GM19238 (cell line): ENCODE measurements around the gene LGR6.
"Not testable (repeated sequence)": the region's sequence is repeated elsewhere in the genome, so short reads cannot be mapped to it uniquely, and the experiment has no call there.

Experiments
- DNase-seq: peaks from one replicate; pipeline ENCODE4 v3.0.0; 2011; ENCODE audit warnings: low spot score; ENCODE audit not compliant: insufficient read length

The LGR6 gene

DNA sequence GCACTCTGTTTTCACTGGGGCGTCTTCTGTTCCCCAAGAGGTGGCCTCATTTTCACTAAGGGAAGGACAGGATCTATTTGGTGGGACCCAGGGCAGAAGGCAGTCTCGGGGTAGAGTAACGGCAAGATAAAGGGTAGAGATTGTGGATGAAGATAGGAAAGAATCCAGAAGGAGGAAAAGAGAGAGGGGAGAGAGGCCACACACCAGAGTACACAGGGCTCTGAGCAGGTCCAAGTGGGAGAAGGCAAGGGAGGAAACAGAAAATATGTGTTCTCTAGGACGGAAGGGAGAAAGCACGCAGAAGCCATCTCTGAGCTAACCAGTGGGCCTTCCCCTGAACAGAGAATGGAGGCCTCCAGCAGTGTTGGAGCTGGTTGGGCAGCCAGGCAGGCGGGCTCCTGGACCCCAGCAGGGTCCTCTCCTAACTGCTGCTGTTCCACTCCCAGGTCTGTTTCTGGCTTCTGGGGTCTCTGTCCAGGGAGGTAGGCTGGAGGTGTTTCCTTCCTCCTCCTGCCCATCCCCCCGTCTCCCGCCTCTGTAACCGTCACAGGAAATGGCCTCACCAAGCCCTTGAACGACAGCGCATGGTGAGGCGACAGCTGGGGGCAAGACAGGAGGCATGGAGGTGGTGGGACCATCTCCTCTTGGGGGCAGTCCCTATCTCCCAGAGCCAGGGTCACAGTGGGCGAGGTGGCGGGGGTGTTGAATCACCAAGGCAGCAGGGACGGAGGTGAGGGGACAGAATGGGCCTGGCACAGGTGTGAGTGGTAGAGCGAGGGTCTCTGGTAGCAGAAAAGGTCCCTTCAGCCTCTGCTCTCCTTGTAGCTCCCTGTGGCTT is 33.8 kb upstream of the LGR6 start:
- peak; percentile 58 for DNase-seq

DNA sequence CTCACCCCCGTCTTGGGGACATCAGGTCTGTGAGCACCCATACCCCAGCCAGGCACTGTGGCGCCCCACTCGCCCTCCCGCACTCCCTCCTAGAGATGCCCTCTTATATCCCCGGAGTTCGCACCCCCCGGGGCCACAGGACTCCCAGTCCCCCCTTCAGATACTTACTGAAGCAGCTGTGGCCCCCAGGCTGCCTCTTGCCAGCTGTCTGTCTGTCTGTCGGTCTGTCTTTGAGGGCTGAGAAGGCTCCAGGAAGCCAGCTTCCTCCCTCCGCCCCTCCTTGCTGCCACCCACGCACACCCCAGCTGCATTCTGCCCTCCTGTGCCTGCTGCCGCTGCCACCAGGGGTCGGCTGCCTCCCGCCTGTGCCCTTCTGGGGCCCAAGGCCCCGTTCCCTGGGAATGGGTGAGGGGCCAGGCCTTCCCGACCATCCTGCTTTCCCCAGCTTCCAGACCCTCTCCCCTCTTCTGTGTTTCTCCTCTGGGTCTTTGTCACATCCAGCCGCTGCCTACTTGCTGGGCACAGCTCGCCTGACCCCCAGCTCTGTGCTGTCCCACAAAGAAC is 33.1 kb upstream of the LGR6 start, which contains the start of gene PTPN7:
PTPN7 (minus strand) TSS at position 226 of the 564 bp plus-strand sequence. CDS start 1,200 bp downstream, outside the sequence.
- peak; percentile 78 for DNase-seq

DNA sequence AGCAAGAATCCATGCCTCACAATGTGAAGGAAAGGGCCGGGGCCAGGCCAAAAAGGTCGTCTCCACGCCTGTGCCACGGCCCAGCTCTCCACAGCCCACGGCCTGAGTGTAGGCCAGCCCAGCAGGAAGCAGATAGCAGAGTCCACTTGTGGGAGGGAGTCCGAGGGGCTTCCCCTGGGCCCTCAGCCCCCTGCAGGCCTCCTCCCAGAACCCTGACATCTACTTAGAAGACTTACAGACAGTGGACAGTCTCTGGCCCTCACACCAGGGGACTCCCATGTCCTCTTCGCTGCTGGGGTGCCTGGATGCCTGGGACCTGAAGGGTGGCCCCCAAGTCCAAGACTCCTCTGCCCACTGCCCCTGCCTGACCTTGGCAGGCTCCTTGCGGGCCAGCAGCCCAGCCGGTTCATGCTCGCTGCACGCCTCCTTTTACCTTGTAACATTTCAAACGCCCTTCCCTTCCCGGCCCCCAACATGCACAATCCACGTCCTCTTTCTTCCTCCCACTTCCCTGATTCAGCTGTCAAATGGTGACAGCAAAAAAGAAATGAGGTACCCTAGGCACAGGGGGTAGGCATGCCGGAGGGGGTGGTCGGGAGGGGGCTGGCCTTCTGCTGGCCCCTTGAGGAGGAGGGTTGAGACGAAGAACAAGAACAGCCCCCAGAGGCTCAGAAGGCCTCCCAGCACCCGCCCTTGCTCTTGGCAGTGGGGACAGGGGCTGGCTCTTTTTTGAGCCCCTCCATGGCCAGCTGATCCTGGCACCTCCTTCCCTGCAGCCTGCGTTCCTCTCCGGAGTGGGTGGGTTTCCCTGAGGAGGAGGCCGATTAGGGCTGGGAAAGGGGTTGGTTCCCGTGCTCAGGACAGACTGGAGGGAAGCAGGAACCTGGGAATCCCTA is 32.2 kb upstream of the LGR6 start:
- DNase-seq, result no peak

DNA sequence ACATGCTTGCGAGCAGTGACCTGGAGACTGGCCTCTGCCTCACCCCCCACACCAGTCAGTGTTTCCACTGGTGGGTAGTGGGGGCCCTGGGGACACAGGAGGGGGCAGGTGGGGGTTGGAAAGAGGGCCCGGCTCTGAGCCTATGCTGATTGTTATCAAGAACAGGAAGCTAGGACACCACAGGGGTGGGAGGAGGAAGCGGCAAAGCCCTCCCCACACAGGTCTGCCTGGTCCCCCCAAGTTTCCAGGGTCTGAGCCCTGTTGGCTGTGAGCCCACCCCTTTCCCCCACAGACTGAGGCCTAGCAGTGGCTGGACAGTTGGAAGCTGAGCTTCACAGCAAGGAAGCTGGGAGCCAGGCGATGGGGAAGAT is 31.6 kb upstream of the LGR6 start:
- peak; percentile 41 for DNase-seq

DNA sequence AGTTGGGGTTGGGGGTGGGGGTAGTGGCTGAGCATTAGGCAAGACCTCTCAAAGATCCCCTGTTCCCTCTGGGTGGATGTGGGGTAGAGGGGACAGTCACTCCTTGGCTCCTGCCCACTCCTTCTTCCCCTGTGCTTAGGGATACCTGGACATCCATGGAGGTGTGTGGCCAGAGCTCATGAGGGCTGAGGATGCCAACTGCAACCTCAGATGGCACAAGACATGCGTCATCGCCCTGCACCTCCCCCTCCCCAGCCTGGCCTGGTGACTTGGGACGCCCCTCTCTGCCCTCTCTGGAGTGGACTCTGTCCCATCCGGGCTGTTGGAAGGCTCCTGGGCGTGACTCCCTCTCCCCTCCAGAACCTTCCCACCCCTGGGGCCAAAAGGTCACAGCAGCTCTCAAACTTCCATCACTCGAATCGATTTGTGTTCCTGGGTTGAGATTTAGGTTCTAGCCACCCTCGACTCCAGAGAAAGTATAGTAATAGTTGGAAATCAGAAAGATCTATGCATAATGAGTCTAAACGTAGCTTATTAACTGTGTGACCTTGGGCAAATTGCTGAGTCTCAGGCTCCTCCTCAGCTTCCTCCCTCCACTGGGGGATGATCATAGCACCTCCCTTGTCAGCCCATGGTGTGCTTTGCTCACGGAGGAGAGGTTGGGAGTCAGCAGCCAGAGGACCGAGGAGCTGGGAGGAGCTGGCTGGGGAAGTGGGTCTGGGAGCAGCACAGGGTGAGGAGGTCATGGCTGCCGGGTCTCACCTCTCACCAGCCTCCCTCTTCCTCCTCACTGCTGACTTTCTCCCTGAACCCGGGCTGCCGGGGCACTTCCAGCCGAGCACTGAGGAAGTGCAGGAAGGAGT is 30.9 kb upstream of the LGR6 start:
- DNase-seq, result no peak

DNA sequence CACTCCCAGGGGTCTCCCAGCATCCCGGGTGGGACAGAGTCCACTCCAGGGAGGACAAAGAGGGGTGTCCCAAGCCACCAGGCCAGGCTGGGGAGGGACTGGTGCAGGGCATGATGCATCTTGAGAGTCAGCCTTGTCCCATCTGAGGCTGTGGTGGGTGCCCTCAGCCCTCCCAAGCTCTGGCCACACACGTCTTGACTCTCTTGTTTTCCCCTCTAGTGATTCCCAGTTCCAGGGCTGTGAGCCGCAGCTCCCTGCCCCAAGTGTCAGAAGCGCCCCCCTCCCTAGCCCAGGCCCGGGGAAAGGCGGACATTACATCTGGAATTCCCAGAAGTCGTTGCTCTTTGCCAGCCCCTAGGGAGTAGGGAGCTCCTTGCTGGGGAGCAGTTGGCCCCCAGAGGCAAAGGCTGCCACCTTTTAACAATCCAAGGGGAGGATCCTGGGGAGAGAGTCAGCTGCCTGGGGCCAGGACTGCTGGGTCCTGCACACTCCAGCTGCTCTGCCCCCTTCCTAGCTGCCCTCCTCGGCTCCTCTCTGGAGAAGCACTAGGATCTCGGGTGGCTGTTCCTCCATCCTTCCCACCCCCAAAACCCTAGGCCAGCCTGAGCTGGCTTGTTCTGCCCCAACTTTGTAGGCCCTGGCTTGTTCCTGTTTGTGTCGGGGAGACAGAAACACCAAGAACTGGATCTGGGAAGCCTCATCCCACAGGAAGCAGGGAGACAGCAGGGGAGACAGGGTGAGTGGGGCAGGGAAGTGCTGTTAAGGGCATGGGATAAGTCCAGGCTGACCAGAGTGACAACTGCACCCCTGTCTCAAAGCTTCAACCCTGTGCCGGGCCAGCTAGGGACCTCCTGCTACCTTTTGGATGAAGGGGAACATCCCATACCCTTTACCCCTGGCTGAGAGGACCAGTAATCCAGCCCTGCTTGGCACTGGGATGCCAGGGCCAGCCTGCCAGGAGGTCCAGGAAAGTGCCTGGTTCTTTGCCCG is 30.0 kb upstream of the LGR6 start:
- no peak for DNase-seq

DNA sequence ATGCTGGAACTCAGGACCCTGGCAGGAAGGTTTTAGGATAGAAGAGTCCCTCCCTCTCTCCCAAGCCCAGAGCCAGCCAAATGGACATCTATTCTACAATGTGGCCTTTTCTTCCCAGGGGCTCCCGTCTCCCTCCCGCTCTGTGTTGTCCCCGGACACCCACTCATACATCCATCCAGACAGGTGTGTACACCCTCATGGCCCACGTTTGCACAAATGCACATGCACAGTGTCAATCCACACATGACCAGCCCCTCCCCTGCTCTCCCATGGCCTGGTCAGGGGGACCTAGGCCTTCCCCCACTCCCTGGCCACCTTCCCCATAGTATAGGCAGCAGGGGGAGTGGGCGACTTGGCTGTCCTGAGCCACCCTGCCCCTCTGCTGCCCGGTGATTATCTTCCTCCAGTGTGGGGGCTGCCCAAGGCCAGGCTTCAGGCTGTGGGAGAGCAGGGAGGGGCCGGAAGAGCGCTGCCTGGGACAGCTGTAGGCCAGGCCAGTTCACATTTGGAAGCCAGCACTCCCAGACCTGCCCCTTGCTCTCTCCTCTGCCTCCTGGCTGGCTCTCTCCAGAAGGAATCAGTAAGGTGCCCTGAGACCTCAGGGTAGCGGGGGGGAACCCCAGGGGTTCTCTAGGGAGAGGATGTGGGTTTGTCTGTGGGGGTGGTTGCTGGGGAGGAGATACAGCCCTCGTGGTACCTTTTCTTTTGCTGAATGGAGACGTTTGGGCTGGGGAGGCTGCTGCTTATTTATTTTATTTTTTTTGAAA is 29.1 kb upstream of the LGR6 start:
- DNase-seq, result peak; percentile 71

DNA sequence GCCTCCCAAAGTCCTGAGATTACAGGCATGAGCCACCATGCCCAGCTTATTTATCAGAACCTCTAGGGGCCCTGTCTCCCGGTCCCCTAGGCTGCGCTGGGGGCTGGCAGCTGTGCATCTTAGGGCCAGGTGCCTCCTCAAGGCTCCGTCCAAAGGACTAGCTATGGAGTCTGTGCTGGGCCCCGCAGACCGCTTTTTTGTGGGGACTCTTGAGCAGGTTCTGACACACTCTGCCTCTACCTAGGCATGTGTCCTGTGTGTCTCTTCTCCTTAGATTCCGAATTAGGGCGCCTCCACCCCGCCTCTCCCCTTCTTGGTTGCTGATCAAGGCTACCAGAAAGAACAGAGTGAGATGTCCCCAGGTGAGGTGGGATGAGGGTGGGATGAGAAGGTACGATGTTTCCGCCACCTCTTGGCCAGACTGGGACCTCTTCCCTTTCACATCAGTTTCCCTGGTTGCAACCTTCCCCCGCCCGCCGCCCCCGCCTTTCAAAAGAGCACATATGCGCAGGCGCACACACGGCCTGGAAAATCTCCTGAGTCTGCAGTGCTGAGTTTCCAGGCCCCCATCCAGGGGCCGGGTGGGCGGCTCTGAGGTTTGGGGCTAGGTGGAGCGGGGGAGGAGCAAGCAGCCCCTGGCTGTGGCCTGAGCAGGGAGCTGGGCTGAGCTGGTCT is 28.2 kb upstream of the LGR6 start:
- no peak for DNase-seq

DNA sequence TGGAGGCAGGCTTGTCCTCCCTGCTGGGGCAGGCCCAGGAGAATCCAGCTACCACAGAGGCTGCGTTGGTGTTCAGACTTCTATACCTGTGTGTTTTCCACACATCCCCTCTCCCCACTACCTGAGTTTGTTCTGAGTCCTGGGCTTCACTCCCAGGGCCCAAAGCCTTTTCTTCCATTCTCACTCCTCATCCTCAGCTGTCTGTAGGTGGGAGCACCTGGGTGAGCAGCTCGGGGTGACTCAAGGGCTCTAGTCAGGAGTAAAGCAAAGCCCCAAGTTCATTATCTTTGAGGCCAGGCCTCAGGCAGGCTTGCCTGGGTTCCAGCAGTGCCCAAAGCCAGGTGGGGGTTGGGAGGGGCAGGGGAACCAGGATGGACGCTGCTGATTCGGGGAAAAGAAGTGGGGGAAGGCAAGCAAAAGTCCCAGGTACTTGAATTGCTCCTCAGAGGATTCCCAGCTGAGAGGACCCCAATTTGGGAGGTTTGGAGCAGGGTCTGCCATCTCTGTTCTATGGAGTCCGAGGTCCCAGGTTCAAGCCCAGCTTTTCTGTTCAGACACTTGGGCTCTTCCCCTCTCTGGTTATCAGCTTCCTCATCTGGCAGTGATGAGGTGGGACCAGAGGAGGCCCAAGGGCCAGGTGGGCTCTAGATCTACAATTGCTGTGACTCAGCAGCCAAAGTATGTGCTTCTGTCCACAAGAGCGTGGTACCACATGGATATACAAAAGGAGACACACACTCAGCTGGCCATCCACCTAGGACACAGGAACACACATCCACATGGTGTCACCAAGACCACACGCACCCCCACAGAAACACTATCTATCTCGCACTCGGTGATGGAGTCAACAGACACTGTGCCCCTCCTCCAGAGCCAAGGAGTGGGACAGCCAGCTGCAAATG is 27.4 kb upstream of the LGR6 start:
- no peak for DNase-seq

DNA sequence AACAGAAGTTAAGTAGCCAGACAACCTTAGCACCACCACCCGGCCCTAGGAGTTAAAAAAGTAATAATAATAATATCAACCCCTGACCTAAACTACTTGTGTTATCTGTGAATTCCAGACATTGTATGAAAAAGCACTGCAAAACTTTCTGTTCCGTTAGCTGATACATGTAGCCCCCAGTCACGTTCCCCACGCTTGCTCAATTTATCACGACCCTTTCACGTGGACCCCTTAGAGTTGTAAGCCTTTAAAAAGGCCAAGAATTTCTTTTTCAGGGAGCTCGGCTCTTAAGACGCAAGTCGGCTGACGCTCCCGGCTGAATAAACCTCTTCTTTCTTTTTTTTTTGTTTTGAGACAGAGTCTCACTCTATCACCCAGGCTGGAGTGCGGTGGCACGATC is 26.5 kb upstream of the LGR6 start:
- DNase-seq, result not testable (repeated sequence)

DNA sequence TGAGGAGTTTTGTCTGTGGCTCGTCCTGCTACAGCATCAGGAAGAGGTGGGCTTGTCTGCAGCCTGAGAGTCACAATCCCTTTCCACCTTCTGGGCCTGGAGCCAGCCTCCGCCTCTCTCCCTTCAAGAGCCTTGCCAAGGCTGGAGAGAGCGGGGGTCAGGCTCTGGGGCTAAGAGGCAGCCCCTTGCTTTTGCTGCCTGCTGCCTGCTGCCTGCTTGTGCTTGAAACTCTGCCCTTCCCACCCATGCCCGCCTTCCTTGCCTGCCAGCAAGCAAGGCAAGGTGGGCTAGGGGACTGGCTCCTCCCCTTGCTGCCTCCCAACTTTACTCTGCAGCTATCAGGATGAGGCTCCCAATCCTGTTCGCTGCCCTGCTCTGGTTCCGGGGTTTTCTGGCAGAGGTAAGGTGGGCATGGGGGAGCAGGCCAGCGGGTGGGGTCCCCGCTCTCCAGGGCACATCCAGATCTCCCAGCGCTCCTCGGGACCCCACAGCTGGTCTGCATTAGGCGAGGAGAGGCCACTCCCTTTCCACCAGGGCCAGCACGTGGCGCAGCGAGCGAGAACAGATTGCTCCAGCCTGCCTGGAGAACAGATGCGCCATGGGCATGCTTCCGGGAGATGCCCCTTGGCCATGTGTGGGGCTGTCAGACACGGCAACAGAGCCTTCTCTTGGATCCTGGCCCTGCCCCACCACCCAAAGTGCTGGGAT is 25.7 kb upstream of the LGR6 start:
- DNase-seq, result no peak

DNA sequence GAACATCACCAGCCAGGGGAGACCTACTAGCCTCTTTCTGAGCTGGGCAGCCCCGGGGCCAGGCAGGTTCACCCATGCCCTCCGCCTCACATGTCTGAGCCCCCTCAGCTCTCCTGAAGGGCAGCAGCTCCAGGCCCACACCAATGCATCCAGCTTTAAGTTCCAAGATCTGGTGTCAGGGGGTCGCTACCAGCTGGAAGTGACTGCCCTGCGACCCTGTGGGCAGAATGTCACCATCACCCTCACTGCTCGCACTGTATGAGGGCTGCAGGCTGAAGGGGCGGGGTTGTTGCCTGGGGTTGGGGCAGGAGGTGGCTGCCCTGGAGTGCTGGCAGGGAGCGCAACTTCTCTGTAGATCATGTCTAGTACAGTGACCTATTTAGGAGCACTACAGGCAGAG is 24.7 kb upstream of the LGR6 start:
- DNase-seq, result no peak

DNA sequence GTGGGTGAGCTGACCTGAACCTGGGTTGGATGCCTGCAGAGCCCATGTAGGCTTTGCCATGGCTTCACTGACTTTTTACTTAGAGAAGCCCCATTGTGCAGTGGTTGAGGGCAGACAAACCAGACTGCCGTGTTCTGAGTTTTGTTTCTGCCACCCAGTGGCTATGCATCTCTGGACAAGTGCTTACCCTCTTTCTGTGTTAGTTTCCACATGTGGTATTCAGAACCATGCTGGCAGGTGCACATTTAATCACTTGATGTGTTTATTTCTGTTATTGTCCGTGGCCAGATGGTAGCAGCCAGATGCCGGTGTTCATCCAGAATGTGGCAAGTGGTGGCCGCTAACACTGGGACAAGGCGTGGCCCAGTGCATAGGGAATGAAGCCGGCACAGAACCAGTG is 22.9 kb upstream of the LGR6 start:
- DNase-seq, result no peak

DNA sequence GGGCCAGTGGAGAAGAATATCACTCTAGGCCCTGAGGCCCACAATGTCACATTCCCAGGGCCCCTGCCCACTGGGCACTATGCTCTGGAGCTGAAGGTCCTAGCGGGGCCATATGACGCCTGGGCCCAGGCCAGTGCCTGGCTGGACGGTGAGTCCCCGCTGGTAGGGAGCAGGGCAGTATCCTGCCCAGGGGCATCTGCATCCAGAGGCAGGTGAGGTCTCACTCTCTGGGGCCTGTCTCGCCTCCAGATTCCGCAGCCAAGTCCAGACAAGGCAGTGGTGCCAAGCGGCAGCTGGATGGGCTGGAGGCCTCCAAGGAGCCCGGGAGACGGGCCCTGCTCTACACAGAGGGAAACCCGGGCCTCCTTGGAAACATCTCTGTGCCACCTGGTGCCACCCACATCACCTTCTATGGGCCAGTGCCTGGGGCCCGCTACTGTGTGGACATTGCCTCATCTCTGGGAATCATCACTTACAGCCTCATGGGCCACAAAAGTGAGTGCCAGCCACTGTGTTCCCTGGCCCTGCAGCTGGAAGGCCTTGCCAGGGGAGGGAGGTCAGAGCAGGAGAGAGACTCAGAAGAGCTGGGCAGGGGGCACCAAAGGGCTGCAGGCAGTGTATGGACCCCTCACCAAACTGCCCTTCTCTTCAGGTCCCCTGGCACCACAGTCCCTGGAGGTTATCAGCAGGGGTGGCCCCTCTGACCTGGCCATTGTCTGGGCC is 22.1 kb upstream of the LGR6 start:
- DNase-seq, result no peak

DNA sequence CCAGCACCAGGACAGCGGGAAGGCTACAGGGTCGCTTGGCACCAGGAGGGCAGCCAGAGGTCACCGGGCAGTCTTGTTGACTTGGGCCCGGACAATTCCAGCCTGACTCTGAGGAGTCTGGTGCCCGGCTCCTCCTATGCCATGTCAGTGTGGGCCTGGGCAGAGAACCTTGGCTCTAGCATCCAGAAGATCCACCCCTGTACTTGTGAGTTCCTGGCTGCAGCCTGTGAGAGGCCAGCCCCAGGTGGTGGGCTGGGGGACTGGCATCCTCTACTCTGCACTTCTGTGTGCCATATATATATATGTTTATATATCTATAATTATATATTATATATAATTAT is 21.6 kb upstream of the LGR6 start:
- no peak for DNase-seq

DNA sequence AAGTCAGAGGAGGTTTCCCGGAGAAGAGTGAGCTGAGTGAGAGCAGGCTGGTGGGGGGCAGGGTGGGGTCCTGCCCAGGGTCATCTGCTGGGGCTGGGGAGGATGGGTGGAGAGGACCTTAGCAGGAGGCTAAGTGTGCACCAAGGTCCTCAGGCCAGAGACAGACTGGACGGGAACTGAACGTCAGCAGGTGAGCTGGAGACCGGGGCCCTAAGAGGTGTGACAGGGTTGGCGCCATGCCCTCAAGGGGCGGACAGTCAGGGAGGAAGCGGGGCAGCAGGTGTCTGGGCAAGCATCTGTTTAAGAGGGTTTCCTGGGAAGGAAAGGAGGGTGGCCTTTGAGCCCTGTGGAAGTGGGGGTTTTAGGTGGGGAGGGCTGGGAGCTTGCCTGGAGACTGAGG is 19.6 kb upstream of the LGR6 start:
- DNase-seq, result no peak
